RPMI8226 (cell line): ENCODE data around the gene RUVBL2.

Experiments
- DNase-seq: peaks from one replicate; pipeline ENCODE4 v3.0.0-alpha.2; 2015

Gene RUVBL2

DNA sequence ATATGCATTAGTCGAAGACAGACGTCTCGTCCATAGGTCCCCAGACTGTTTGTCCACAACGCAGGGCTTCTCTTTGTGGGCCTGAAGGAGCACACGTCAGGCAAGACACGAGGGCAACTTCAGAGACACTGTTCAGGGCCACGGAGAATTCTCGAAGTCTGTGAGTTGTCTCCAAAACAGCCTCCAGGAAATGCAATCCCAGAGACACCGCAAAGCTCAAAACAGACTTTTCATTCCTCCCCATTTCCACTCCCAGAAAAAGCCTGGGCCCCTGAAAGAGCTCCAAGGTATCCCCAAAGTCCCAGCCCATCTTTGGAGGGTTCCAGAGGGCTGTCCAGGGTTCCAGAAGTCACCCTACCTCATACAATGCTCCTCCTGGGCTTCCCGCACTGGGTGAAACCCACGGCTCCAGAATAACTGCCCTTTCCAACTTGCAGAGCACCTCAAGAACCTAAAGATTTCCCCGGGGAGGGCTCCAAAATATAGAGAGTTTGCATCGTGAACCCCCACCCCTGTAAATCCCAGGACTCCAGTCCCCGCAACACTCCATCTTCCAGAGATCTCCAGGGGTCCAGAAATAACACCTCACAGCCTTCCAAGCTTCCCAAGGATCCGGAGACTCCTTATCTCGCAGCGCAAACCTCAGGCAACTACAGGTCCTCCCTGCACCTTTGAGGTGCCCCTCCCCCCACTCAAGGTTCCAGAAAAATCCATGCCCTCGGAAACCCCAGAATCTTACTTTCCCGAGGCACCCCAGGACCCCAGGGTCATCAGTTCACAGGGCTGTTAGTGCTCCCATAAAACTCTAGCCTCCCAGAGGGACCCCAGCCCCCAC lies 29.3 kb upstream of the RUVBL2 start:
- DNase-seq: no peak

DNA sequence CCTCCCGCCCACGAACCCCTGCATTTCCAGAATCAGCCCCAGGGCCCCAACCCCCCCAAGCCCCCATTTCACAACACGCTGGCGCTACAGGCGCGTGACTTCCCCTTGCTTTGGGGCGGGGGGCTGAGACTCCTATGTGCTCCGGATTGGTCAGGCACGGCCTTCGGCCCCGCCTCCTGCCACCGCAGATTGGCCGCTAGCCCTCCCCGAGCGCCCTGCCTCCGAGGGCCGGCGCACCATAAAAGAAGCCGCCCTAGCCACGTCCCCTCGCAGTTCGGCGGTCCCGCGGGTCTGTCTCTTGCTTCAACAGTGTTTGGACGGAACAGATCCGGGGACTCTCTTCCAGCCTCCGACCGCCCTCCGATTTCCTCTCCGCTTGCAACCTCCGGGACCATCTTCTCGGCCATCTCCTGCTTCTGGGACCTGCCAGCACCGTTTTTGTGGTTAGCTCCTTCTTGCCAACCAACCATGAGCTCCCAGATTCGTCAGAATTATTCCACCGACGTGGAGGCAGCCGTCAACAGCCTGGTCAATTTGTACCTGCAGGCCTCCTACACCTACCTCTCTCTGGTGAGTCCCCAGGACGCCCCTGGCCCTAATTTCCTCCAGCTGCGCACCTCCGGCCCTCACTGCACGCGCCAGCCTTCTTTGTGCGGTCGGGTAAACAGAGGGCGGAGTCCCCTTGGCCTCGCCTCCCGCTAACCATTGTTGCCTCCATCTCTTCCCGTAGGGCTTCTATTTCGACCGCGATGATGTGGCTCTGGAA lies 28.5 kb upstream of the RUVBL2 start, which contains the start of gene FTL:
Gene FTL (plus strand): TSS at position 270 of the 766 bp plus-strand sequence. CDS start 199 bp downstream, at position 469.
- DNase-seq: peak; percentile 95

DNA sequence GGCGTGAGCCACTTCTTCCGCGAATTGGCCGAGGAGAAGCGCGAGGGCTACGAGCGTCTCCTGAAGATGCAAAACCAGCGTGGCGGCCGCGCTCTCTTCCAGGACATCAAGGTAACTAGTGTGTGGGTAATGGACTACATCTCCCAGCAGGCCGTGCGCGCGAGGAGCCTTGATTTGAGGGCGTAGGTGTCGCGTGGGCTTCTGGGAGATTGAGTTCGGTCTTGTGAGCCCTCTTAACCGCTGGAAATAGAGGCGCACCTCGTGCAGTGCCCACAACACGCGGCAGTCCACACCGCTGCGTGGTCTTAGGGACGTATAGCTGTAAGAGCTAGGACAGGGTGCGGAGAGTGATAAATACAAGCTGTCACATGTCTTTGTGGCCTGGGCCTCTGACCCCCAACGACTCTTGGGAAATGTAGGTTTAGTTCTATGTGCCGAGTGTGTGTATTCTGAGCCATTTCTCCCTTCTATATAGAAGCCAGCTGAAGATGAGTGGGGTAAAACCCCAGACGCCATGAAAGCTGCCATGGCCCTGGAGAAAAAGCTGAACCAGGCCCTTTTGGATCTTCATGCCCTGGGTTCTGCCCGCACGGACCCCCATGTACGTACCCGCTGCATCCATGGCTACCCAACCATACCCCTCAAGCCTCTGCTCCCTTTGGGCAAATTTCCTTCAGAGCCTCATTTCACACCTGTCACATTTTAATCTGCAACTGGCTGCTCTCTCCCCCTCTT lies 27.7 kb upstream of the RUVBL2 start:
- DNase-seq: peak; percentile 87

DNA sequence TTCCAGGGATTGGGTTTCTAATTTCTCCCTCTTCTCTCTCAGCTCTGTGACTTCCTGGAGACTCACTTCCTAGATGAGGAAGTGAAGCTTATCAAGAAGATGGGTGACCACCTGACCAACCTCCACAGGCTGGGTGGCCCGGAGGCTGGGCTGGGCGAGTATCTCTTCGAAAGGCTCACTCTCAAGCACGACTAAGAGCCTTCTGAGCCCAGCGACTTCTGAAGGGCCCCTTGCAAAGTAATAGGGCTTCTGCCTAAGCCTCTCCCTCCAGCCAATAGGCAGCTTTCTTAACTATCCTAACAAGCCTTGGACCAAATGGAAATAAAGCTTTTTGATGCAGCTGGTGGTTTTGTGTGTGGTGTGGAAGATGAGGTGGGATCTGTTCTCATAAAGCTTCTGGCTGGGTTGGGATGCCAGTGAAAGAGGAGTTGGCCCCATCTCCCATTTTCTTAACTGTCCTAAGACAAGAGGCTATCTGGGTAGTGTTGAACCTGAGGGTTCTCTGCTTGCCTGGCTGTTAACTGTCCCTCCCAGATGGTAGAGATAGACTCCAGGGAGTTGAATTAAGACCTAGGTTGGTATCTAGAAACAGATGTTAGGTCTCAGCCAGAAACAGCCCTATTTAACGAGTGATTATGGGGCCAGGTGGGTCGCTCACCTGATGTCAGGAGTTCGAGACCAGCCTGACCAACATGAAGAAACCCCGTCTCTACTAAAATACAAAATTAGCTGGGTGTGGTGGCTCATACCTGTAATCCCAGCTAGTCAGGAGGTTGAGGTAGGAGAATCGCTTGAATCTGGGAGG lies 26.9 kb upstream of the RUVBL2 start:
- peak; percentile 46 for DNase-seq

DNA sequence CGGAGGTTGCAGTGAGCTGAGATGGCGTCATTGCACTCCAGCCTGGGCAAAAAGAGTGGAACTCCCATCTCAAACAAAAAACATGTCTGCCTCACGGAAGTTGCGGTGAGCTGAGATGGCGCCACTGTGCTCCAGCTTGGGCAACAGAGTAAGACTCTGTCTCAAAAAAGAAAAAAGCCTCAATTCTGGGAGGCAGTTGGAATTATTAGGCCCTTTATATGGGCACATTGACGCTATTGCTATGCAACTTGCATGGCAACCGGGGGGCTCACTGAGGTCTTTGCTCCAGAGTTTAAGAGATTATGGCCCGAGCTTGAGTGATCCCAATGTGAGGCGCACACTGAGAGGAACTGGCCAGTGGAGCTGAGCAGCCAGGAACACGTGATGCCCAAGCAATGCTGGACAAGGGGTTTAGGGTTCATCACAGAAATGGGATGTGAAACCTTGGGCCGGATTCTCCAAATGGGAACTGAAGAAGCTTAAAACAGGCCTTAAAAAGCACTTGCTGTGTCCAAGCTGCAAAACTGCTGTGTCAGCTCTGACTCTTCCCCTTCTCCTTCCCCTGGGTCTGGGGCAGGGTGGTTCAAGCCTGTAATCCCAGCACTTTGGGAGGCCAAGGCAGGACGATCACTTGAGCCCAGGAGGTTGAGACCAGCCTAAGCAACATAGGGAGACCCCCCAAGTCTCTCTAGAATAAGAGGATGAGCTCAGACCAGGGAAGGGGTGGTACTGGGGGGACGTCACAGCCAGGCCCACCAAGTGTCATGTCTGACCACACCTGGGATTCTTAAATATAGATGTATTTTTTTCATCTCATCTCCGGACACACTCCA lies 26.1 kb upstream of the RUVBL2 start:
- peak; percentile 88 for DNase-seq

DNA sequence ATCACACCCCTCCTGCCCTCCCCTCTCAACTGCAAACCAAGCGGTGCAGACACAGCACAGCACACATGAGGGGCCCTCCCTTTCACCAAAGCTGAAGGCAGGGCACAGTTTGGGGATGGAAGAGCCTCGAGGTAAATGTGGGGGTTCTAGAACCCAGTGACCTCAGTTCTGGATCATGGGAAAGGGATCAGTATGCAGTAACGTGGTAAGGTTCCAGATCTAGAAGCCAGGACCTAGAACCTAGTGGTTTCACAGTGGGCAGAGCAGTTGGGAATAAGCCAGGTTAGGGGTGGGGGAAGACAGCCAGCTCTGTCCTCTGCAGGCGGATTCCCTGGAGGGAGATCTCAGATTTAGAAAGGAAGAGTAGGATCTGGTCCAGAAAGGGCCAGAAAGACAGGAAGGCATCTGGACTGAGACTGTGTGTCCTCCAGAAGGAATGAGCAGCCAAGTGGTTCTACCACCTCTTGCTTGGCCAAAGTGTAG lies 25.5 kb upstream of the RUVBL2 start:
- DNase-seq: no peak

DNA sequence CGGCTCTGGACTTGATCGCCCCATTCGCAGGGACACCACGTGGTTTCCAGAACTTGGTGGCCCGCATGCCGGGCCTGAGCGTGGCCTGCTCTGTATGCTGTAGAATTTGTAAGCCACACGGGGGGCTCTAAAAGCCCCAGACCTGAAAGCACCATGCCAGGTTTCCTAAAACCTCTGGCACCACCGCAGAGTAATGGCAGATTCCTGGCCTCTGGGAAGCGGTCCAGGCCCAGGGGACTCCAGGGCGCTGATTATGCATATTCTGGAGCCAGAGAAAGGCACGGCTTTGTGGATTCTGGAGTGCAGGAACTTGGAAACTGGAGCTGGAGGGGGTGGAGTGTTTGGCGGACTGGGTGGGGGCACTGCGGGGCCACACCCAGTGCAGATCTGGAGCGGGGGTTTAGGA lies 24.9 kb upstream of the RUVBL2 start:
- DNase-seq: no peak

DNA sequence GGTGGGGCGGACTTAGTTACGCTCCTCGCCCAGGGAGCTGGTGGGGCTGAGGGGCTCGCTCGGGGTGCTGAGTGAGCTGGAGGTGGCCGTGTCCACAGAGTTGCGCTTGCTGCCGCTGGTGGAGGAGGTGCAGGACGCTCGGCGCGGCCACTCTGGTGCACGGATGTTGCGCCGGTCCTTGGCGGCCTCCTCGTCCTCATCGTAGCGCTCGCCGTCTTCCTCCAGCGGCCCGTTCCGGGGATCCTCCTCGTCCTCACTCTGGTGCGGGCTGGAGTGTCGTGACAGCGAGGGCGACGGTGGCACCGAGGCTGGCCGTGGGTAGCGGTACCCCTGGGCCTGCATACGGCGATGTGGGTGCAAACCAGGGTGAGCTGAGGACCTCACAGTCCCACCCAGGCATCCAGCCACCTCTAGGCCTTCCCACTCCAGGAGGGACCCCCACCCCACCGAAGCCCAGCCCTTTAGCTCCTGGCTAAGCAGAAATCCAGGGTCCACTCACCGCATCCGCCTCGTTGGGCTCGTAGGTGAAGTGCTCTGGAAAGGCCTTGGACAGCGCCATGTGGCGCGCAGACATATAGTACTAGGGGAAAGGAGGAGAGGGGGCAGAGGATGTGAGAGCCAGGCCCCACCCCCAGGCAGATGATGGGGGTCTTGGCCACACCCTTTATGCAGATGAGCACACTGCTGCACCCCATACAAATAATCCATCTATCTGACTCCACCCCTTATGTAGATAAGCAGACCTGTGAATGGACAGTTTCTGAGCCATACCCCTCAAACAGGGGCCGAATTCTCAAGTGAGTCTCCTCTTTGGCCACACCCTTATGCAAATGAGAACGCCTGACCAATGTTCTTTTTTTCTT lies 24.2 kb upstream of the RUVBL2 start:
- no peak for DNase-seq

DNA sequence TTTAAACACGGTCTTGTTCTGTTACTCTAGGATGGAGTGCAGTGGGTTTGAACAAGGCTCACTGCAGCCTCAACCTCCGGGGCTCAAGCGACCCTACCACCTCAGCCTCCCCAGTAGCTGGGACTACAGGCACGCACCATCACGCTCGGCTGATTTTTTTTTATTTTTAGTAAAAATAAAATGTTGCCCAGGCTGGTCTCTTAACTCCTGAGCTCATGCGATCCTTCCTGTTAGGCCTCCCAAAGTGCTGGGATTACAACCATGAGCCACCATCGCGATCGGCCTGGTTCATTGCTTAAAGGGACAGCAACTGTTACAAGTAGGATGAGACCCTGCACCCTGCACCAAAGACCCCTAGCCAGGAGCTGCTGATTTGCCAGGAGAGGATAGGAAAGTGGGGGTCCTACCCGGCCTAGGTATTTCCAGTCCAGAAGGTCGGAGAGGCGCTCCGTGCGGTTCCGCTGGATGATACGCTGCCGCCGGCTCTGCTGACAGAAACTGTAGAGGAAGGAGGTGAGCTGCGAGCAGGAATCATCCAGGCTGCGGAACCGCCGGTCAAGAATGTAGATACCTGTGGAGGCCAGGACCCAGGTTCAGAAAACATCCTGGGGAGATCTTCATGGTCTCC lies 23.4 kb upstream of the RUVBL2 start:
- DNase-seq: no peak

DNA sequence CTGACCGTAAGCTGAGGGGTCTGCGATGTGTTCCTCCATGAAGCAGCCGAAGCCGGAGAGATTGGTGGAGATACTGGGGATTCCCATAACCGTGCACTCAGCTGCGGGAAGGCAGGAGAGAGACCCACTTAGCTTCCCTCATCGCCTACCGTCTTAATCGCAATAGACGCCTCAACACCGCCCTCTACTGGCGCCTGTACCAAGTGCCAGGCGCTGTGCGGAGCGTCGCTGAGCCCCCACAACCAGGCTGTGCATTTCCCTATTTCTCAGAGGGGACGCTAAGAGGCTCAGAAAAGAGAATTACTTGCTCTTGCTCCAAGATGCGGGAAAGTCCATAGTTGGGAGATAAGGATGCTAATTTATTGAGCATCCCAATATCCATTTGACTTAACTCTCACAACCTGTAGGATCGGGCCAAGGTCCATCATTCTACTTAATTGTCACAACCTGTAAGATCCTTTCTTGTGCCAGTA lies 22.7 kb upstream of the RUVBL2 start:
- peak; percentile 61 for DNase-seq

DNA sequence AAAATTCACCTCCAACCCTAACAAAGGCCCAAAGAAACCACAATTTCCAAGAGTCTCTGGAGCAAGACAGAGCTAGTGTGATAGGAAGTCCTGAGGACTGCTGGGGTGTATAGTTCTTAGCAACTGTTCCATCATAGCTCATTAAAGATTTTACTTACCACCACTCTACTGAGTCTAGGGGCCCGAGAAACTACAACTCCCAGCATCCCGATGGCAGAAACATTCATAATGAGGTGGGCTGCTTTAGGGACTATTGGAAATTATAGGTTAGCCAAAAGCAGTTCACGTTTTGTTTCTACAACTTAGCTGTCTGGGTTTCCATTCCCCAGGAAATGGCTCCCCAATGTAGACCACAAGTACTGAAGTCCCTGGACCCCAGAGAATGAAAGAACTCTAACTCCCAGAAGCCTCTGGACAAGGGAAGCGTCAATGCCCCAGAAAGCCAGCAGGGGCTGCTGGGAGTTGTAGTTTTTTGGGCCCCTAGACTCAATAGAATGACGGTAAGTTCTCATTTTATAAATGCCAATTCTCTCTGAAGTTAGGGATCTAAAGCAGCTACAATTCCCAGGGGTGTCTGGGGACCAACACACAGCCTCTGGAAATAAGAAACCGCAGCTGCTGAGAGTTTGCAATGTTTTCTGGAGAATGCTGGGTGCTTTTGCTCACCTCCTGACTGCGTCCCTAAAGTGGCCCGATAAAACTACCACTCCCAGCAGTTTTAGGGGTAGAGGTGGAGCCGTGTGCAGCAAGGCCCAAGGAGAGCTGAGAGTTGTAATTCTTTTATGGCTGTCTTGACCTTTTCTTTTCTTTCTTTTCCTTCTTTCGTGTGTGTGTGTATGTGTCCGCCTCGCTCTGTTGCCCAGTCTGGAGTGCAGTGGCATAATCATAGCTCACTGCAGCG lies 17.5 kb upstream of the RUVBL2 start:
- DNase-seq: no peak

DNA sequence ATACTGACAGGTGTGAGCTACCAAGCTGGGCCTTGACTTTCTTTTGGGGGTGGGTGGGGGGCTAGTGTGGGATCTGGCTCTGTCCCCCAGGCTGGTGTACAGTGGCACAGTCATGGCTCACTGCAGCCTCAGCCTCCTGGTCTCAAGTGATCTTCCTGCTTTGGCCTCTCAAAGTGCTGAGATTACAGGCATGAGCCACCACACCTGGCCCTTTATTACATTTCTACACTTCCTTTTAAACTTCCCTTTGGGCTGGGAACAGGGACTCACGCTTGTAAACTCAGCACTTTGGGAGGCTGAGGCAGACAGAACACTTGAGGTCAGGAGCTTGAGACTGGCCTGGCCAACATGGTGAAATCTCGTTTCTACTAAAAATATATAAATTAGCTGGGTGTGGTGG lies 16.6 kb upstream of the RUVBL2 start:
- no peak for DNase-seq

DNA sequence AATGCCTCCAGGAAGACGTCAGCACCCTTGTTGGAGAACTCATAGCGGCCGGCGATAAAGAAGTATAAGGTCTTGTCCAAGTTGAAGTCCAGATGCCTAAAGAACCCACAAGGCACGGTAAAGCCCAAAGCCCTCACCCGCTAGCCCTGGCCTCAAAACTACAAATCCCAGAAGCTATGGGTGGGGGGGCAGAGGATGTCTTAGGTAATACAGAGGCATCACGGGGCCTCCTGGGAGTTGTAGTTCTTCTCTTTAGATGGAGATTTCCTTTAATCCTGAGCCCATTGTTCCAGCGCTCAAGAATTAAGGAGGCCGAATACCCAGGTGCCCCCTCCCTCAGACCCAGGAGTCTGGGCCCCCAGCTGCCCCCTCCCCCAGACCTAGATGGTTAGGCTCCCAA lies 11.4 kb upstream of the RUVBL2 start:
- no peak for DNase-seq

DNA sequence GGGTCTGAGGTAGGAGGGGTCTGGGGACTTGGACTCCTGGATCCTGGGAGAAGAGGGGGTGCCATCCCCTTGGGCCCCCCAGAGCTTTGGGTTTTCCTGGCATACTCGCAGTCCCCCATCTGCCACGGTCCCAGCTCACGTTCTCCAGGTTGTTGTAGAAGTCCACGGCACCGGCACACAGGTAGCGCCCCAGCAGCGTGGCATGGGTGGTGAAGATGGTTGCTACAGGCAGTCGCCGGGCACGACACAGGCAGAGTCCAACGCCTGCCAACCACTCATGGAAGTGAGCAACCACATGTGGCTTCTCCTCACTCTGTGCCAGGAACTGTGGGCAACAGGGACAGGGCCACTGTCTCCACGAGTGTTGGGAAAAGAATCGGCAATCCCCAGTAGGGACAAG lies 8.0 kb upstream of the RUVBL2 start:
- no peak for DNase-seq

DNA sequence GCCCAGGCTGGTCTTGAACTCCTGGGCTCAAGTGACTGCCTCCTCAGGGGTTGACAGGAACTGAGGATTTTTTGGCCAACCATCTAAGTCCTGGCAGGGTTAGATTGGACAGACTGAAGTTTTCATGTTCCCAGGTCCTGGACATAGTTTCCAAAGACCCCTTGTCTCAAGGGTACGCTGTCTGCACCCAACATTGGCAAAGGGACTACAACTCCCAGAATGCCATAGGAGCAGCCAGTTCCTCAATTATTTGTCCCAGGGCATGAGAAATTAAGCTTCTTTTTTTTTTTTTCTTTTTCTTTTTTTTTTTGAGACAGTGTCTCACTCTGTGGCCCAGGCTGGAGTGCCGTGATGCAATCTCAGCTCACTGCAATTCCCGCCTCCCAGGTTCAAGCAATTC lies 7.5 kb upstream of the RUVBL2 start:
- DNase-seq: no peak

DNA sequence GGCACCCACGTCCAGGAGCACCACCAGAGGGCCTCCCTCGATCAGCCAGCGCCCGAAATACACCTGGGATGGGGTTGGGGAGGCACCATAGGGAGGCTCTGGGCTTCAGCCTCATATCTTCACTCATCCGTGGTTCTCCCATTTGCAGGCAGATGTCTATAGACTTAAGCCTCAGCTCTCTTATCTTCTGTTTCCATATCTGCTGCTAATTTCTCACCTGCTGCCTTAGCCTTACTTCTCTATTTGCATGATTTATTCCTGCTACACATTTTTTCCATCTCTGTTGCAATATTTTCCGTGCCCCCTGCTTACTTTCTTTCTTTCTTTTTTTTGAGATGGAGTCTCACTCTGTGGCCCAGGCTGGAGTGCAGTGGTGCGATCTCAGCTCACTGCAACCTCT lies 6.4 kb upstream of the RUVBL2 start:
- no peak for DNase-seq

DNA sequence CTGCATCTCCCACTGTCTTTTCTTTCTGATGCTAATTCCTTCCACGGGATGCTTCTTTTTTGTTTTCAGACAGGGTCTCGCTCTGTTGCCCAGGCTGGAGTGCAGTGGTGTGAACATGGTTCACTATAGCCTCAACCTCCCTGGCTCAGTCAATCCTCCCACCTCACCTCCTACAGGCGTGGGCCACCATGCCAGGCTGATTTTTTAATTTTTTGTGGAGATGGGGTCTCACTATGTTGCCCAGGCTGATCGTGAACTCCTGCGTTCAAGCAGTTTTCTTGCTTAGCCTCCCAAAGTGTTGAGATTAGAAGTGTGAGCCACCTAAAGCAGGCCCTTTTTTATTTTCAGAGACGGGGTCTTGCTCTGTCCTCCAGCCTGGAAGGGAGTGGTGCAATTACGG lies 5.4 kb upstream of the RUVBL2 start:
- no peak for DNase-seq

DNA sequence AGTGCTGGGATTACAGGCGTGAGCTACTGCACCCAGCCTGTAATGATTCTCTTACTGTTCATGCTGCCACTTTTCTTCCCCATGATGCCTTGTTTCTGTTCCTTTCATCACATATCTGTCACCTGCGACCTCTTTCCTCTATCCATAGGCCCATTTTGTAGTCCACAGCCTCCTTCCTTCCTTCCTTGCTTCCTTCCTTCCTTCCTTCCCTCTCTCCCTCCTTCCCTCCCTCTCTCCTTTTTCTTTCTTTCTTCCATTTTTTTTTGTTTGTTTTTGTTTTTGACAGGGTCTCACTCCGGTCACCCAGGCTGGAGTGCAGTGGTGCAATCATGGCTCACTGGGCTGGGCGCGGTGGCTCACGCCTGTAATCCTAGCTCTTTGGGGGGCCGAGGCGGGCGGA lies 4.8 kb upstream of the RUVBL2 start:
- no peak for DNase-seq
